Activated naive CD8-positive, alpha-beta T cell treated with anti-CD3 and anti-CD28 coated beads for 36 hours (primary cell): ENCODE measurements around the gene SURF6. TPM values are rescaled to one million over a fixed set of nuclear protein-coding genes. Genes with fewer than 3 reads are reported as not detected.

Experiments used
- DNase-seq: peaks from one replicate; pipeline ENCODE4 v3.0.0; 2021
- H3K27ac Mint-ChIP-seq: one replicate; pipeline ENCODE4 v1.8.0; 2022; ENCODE audit warnings: mild to moderate bottlenecking, moderate library complexity, mixed read lengths
- H3K27me3 Mint-ChIP-seq: one replicate; pipeline ENCODE4 v1.8.0; 2022; ENCODE audit warnings: mild to moderate bottlenecking, mixed read lengths
- H3K36me3 Mint-ChIP-seq: one replicate; pipeline ENCODE4 v1.8.0; 2021; ENCODE audit warnings: mild to moderate bottlenecking, mixed read lengths
- H3K4me1 Mint-ChIP-seq: one replicate; pipeline ENCODE4 v1.8.0; 2021; ENCODE audit warnings: mixed read lengths
- H3K4me3 Mint-ChIP-seq: one replicate; pipeline ENCODE4 v1.8.0; 2022; ENCODE audit warnings: mild to moderate bottlenecking, moderate library complexity, mixed read lengths
- H3K9me3 Mint-ChIP-seq: one replicate; pipeline ENCODE4 v1.8.0; 2022; ENCODE audit warnings: mixed read lengths
- total RNA-seq, 2 experiments: library from RNA; stranded (reverse); gene quantifications; one replicate each; pipeline ENCODE4 v1.2.3, GENCODE V29; 2021

SURF6 gene
- total RNA-seq, 2 experiments from 2014 or later = 31.8 to 33.0 TPM

DNA sequence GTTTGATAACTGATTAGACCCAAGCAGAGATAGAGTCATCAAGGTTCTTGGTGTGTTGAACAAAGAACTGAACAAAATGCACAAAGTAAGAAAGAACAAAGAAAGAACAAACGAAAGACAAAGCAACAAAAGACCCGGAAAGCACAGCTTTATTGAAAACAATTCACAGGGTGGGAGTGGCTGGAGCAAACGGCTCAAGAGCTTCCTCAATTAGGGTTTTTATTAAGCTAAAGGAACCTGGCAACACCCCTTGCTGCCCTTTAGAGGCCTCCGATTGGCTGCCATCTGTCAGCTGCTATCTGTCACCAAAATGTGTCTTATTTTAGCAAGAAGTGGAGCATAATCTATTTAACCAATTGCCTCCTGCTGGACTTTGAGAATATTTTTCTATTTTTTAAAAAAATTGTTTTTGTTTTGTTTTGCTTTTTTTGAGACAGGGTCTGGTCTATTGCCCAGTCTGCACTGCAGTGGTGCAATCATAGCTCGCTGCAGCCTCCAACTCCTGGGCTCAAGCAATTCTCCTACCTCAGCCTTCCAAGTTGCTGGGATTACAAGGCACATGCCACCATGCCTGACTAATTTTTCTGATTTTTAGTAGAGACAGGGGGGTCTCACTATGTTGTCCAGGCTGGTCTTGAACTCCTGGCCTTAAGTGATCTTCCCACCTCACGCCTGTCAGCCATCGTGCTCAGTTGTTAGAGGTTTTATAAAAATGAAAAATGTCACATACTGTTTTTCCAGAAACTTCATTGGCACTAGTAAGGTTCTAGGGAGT is 53.3 kb downstream of the SURF6 start:
- Mint-ChIP-seq H3K36me3 (no peaks in the 10 kb centered on the region), H3K4me3 (no peak overlapping the region), H3K4me1 (no peaks in the 10 kb centered on the region), H3K27ac (no peak overlapping the region), H3K27me3 (peaks cover 14% of the 10 kb centered on the region), H3K9me3 (peaks cover 2% of the 10 kb centered on the region)
- DNase-seq = no peak

DNA sequence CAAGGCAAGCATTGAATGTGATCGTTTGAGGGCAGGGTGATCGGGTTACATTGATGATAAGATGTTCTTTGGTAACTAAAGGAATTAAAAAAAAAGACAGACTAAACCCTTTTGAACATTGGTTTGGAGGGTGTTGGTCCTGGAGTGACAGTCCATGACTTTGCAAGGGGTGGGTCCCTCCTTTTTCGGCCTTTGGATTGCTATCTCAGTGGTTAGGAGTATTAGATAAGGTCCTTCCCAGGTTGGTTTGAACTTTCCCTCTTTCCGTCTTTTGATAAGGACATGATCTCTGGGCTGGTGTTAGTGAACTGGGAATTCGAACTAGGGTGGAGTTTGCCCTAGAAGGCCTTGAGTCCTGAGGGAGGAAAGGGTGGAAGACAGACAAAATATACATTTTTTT is 55.6 kb downstream of the SURF6 start:
- H3K4me1 Mint-ChIP-seq = peaks cover 2% of the 10 kb centered on the region
- H3K27me3 Mint-ChIP-seq = peaks cover 33% of the 10 kb centered on the region

More for the DNA sequence above, 55.6 kb downstream of the SURF6 start:
- no peaks in the 10 kb centered on the region for H3K9me3 Mint-ChIP-seq
- H3K4me3 Mint-ChIP-seq = no peak overlapping the region
- no peak for DNase-seq
- peaks cover 2% of the 10 kb centered on the region for H3K36me3 Mint-ChIP-seq
- no peak overlapping the region for H3K27ac Mint-ChIP-seq

Other genes with a start within 250 kb of the SURF6 start
- gene RALGDS, start 214.9 kb downstream of the SURF6 start, total RNA-seq = 10 to 100 TPM; 50.3 to 51.9 TPM
- 1 to 10 TPM; 1.6 to 2.9 TPM for gene GBGT1, start 172.3 kb downstream of the SURF6 start, total RNA-seq
- gene OBP2B, start 126.9 kb downstream of the SURF6 start, total RNA-seq = not detected
- not detected for gene ABO, start 61.0 kb downstream of the SURF6 start, total RNA-seq
- gene MED22, start 11.9 kb upstream of the SURF6 start, total RNA-seq = 10 to 100 TPM; 42.3 to 45.2 TPM
- 1,000 to 10,000 TPM; 3,142 to 3,195 TPM for gene RPL7A, start 12.0 kb upstream of the SURF6 start, total RNA-seq
- gene SURF1, start 20.3 kb upstream of the SURF6 start, total RNA-seq = 10 to 100 TPM; 25.4 to 26.6 TPM
- gene SURF2, start 20.4 kb upstream of the SURF6 start, total RNA-seq = 10 to 100 TPM; 30.7 to 32.2 TPM
- 100 to 1,000 TPM; 197 to 198 TPM for gene SURF4, start 39.9 kb upstream of the SURF6 start, total RNA-seq
- under 1 TPM; 0.16 to 0.31 TPM for gene STKLD1, start 40.2 kb upstream of the SURF6 start, total RNA-seq
- gene REXO4, start 81.8 kb upstream of the SURF6 start, total RNA-seq = 10 to 100 TPM; 45.3 to 47.7 TPM
- 1 to 10 TPM; 1.0 to 1.5 TPM for gene ADAMTS13, start 86.2 kb upstream of the SURF6 start, total RNA-seq
- gene CACFD1, start 123.8 kb upstream of the SURF6 start, total RNA-seq = 1 to 10 TPM in 1 of 2 experiments, under 1 TPM in 1; 0.54 to 1.4 TPM
- 1 to 10 TPM; 8.9 to 9.3 TPM for gene SLC2A6, start 142.9 kb upstream of the SURF6 start, total RNA-seq
- gene MYMK, start 188.8 kb upstream of the SURF6 start, total RNA-seq = not detected
- gene ADAMTSL2, start 198.5 kb upstream of the SURF6 start, total RNA-seq = under 1 TPM; 0.29 to 0.34 TPM